Psoas muscle (tissue), 8 donors: ENCODE results near the gene PIGW. TPM values are rescaled to one million over a fixed set of nuclear protein-coding genes. Genes with fewer than 3 reads are reported as not detected.

Experiments used
- ATAC-seq, 4 donors: fragments of 200-7000 bp; cut with Tn5 transposase; one replicate each; pipeline ENCODE4 v1.9.1; 2020; ENCODE audit warnings: moderate library complexity in 3 of 4, mild to moderate bottlenecking in 2 of 4
- DNase-seq, 2 donors: peaks; one replicate each; pipeline ENCODE4 v3.0.0-alpha.2; 2020
- H3K27ac ChIP-seq: fragments of 200-600 bp; one replicate; pipeline ENCODE4 v1.8.0; 2022
- H3K27me3 ChIP-seq, 3 donors: fragments of 200-600 bp in 1 of 3; one replicate each; pipeline versions ENCODE4 v1.6.1 to v1.8.0; 2013 to 2022; ENCODE audit warnings: low read length in 2 of 3, mild to moderate bottlenecking in 2 of 3, moderate library complexity in 1 of 3; ENCODE audit not compliant: insufficient read depth in 3 of 3
- H3K36me3 ChIP-seq, 2 donors: fragments of 200-600 bp in 1 of 2; one replicate each; pipeline versions ENCODE4 v1.6.1 to v1.8.0; 2013 to 2022; ENCODE audit warnings: low read depth in 1 of 2, mild to moderate bottlenecking in 1 of 2, moderate library complexity in 1 of 2; ENCODE audit not compliant: insufficient read depth in 1 of 2
- H3K4me1 ChIP-seq: fragments of 200-600 bp; one replicate; pipeline ENCODE4 v1.8.0; 2022
- H3K4me3 ChIP-seq: fragments of 200-600 bp; one replicate; pipeline ENCODE4 v1.8.0; 2022; ENCODE audit warnings: mild to moderate bottlenecking
- H3K9me3 ChIP-seq: fragments of 200-600 bp; one replicate; pipeline ENCODE4 v1.8.0; 2022
- CTCF ChIP-seq: fragments of 200-600 bp; IDR thresholded peaks from one replicate; pipeline ENCODE4 v1.8.0; 2022; ENCODE audit warnings: antibody characterized with exemption
- WGBS, 3 donors: extraction: QIAGEN DNeasy Blood & Tissue Kit; methylation state at CpG; one replicate each; pipeline versions ENCODE4 v1.1.6 to v1.1.7; 2013; 5-methylcytosine and 5-hydroxymethylcytosine counted together
- intact Hi-C, 2 donors: fragments of 100-400 bp; cut with DNase I; formaldehyde crosslinking; loops; one replicate each; pipeline versions ENCODE4 v1.11.0 to v1.14.2; 2022
- polyA plus RNA-seq, 3 donors: library from polyadenylated mRNA; stranded (reverse); fragments of 200-250 nt; gene quantifications; one replicate each; pipeline ENCODE4 v1.2.3, GENCODE V29; 2013
- total RNA-seq, 4 donors: library from RNA; stranded (reverse); fragmentation: NEBNext Ultra II Directional in 2 of 4; extraction: Animal tissue kit (Norgen Biotek cat#: 25700) in 2 of 4; gene quantifications; one replicate each; pipeline versions ENCODE4 v1.2.1 to v1.2.4, GENCODE V29; 2021 to 2023
- donor health status: healthy with polysubstance abuse.
- donor health status: DM: no; HTN: no; CAD: no; lungs with moderate emphysema.
- donor health status: Bipolar disorder and iron deficiency.
- donor health status: healthy.
- donor health status: DM: yes; HTN: yes; CAD: no.
- donor health status: DM: no; HTN: no; CAD: no.
- donor health status: DM: no; HTN: no; CAD: no.
- donor health status: DM: yes; HTN: yes; CAD: no.

PIGW gene
- total and polyA plus RNA-seq, 7 donors = 5.5 to 18.0 (median 11.2) TPM

- Histone ChIP-seq H3K4me1 (peaks cover 52% of the 10 kb centered on the region), H3K27ac (no peak overlapping the region), H3K4me3 (no peak overlapping the region), H3K27me3 (no peaks in the 10 kb centered on the region), H3K36me3 (peaks cover 2 to 24% of the 10 kb centered on the region in 2 donors), H3K9me3 (no peaks in the 10 kb centered on the region)
- intact Hi-C loops = loop anchor here in 1 of 2 donors (5.0 kb wide), 1 partner anchor 42 kb away; the partner anchor contains the start of gene DHRS11
- ATAC-seq = no peak
- no peak for DNase-seq
- WGBS, 3 donors = 85 to 94% (median 89%) methylated on average over 8 of the region's 8 CpGs
- no peak for TF ChIP-seq CTCF
These were observed 16.0 kb downstream of the PIGW start for GRCh38 chr17:36550491-36551417.

GRCh38 chr17:36553459-36553858 is 18.7 kb downstream of the PIGW start:
- no peak for TF ChIP-seq CTCF
- Histone ChIP-seq H3K9me3 (no peaks in the 10 kb centered on the region), H3K4me3 (no peak overlapping the region), H3K36me3 (peaks cover 3 to 37% of the 10 kb centered on the region in 2 donors), H3K4me1 (peaks cover 28% of the 10 kb centered on the region), H3K27me3 (no peaks in the 10 kb centered on the region), H3K27ac (no peak overlapping the region)
- ATAC-seq (no peak), DNase-seq (no peak)
- 87 to 92% (median 91%) methylated on average over 3 of the region's 3 CpGs for WGBS, 3 donors
- intact Hi-C loops = loop anchor here in 1 of 2 donors (5.0 kb wide), 1 partner anchor 39 kb away; the partner anchor contains the start of gene DHRS11

- H3K36me3 ChIP-seq = peaks cover 12 to 98% of the 10 kb centered on the region in 2 donors
- no peaks in the 10 kb centered on the region for H3K9me3 ChIP-seq
- no peak for TF ChIP-seq CTCF
- WGBS, 3 donors = 88 to 93% (median 92%) methylated on average over 4 of the region's 4 CpGs
- no peak overlapping the region for H3K27ac ChIP-seq
- H3K27me3 ChIP-seq = no peaks in the 10 kb centered on the region
- no peak overlapping the region for H3K4me3 ChIP-seq
- DNase-seq (no peak), ATAC-seq (no peak)
- no peaks in the 10 kb centered on the region for H3K4me1 ChIP-seq
- intact Hi-C loops = no loop called here
These were observed 31.3 kb downstream of the PIGW start for GRCh38 chr17:36566081-36566480.

GRCh38 chr17:36575028-36575427 is 40.2 kb downstream of the PIGW start:
- no peaks in the 10 kb centered on the region for H3K27me3 ChIP-seq
- ATAC-seq = no peak
- H3K9me3 ChIP-seq = no peaks in the 10 kb centered on the region
- no peak for DNase-seq
- H3K36me3 ChIP-seq = peaks cover 12 to 86% of the 10 kb centered on the region in 2 donors
- H3K4me1 ChIP-seq = no peaks in the 10 kb centered on the region
- no peak overlapping the region for H3K27ac ChIP-seq
- H3K4me3 ChIP-seq = no peak overlapping the region
- 87 to 93% (median 92%) methylated on average over 12 of the region's 12 CpGs for WGBS, 3 donors
- TF ChIP-seq CTCF = no peak
- intact Hi-C loops = no loop called here
